ENCODE results near the gene ALPP. TPM values are rescaled to one million over a fixed set of nuclear protein-coding genes. Genes with fewer than 3 reads are reported as not detected.
"Not testable (repeated sequence)": the region's sequence is repeated elsewhere in the genome, so short reads cannot be mapped to it uniquely, and the experiment has no call there.

Gene ALPP
- total RNA-seq, 4 donors from 2014 or later = not detected

GRCh38 chr2:232376260-232376659 lies 2.3 kb upstream of the ALPP start:
- Histone ChIP-seq H3K36me3 (no peaks in the 10 kb centered on the region), H3K9me3 (no peaks in the 10 kb centered on the region), H3K27ac (no peak overlapping the region), H3K4me3 (replicated peaks in 1 of 3) (no peak overlapping the region), H3K4me1 (no peaks in the 10 kb centered on the region), H3K27me3 (no peaks in the 10 kb centered on the region)
- no peak for TF ChIP-seq POLR2A (IDR thresholded peaks at IDR 0.05)
- no peak for TF ChIP-seq CTCF (IDR thresholded peaks at IDR 0.05)
- WGBS, 2 donors = 73 to 92% methylated on average over 4 of the region's 4 CpGs
- intact Hi-C loops (cut with DNase I) = no loop called here
- DNase-seq = no peak

DNA sequence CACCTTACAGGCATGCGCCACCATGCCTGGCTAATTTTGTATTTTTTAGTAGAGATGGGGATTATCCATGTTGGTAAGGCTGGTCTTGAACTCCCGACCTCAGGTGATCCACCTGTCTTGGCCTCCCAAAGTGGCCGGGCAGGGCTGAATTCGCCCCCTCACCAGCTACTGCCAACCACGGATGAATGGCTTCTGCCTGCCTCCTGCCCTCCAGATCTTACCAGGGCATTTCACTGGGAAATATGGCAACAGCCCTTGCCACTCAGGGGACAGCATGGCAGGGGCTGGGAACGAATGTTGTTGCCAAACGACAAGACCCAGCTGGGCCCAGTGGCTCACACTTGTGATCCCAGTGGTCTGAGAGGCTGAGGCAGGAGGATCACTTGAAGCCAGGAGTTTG lies 1.8 kb upstream of the ALPP start:
- no peaks in the 10 kb centered on the region for H3K4me1 ChIP-seq
- no peak overlapping the region for H3K27ac ChIP-seq
- no peaks in the 10 kb centered on the region for H3K36me3 ChIP-seq
- H3K9me3 ChIP-seq = no peaks in the 10 kb centered on the region
- H3K4me3 ChIP-seq (replicated peaks in 1 of 3) = no peak overlapping the region
- intact Hi-C loops (cut with DNase I) = no loop called here
- no peak for DNase-seq
- H3K27me3 ChIP-seq = no peaks in the 10 kb centered on the region
- TF ChIP-seq POLR2A (IDR thresholded peaks at IDR 0.05) (no peak), CTCF (IDR thresholded peaks at IDR 0.05) (no peak)
- 87 to 91% methylated on average over 7 of the region's 7 CpGs for WGBS, 2 donors

DNA sequence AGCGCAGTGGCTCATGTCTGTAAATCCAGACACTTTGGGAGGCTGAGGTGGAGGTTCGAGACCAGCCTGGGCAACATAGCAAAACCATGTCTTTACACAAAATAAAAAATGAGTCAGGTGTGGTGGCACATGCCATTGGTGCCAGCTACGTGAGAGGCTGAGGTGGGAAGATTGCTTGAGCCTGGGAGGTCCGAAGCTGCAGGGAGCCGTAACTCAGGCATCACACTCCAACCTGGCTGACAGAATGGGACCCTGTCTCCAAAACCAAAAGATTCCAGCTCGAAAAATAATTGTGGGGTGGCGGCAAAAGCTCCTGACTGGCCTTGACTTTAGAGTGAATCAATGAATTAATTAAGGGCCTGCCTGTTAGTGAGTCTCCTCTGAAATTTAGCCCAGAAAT lies 1.2 kb upstream of the ALPP start:
- intact Hi-C loops (cut with DNase I) = no loop called here
- 87 to 96% methylated on average over 7 of the region's 7 CpGs for WGBS, 2 donors

GRCh38 chr2:232377841-232378734 lies 463 bp upstream of the ALPP start:
- H3K9me3 ChIP-seq = no peaks in the 10 kb centered on the region
- no peak overlapping the region for H3K27ac ChIP-seq
- intact Hi-C loops (cut with DNase I) = no loop called here
- DNase-seq = no peak
- H3K4me1 ChIP-seq = no peaks in the 10 kb centered on the region
- no peak for TF ChIP-seq CTCF (IDR thresholded peaks at IDR 0.05)
- TF ChIP-seq POLR2A (IDR thresholded peaks at IDR 0.05) = no peak
- no peaks in the 10 kb centered on the region for H3K27me3 ChIP-seq
- no peak overlapping the region for H3K4me3 ChIP-seq (replicated peaks in 1 of 3)
- H3K36me3 ChIP-seq = no peaks in the 10 kb centered on the region
- 85 to 87% methylated on average over 13 of the region's 17 CpGs for WGBS, 2 donors

More for the DNA sequence above, 1.2 kb upstream of the ALPP start:
- Histone ChIP-seq H3K4me1 (no peaks in the 10 kb centered on the region), H3K36me3 (no peaks in the 10 kb centered on the region), H3K9me3 (no peaks in the 10 kb centered on the region), H3K4me3 (replicated peaks in 1 of 3) (no peak overlapping the region), H3K27me3 (no peaks in the 10 kb centered on the region), H3K27ac (no peak overlapping the region)
- no peak for TF ChIP-seq CTCF (IDR thresholded peaks at IDR 0.05)
- no peak for TF ChIP-seq POLR2A (IDR thresholded peaks at IDR 0.05)
- DNase-seq = no peak

DNA sequence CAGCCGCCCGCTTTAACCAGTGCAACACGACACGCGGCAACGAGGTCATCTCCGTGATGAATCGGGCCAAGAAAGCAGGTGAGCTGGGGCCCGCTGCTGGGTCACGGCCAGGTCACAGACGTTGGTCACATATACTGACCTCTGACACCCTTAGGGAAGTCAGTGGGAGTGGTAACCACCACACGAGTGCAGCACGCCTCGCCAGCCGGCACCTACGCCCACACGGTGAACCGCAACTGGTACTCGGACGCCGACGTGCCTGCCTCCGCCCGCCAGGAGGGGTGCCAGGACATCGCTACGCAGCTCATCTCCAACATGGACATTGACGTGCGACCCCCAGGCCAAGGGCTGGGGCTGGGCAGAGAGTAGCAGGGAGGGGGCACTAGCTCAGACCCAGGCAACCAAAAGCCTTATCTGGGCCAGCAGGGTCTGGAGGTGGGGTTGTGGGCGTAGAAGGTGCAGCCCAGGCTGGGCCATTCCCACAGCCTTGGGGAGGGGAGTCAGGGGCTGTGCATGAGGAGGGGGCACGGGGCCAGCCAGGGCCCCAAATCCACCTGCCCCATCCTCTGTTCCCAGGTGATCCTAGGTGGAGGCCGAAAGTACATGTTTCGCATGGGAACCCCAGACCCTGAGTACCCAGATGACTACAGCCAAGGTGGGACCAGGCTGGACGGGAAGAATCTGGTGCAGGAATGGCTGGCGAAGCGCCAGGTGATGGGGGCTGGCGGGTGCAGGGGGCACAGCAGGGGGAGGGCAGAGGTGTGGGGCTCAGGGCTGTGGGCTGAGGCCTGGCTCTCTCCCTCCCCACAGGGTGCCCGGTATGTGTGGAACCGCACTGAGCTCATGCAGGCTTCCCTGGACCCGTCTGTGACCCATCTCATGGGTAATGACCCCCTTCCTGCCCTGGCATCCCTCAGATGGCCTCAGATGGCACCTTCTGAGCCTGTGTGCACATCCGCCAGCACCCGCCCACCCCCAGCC lies 1.3 kb downstream of the ALPP start:
- DNase-seq; H3K4me3 ChIP-seq (replicated peaks in 1 of 3); H3K9me3 ChIP-seq; H3K4me1 ChIP-seq; H3K36me3 ChIP-seq; H3K27ac ChIP-seq; intact Hi-C loops (cut with DNase I); H3K27me3 ChIP-seq: not testable (repeated sequence)
- WGBS, 2 donors = 87 to 92% methylated on average over 28 of the region's 41 CpGs

GRCh38 chr2:232381204-232382031 lies 2.9 kb downstream of the ALPP start:
- H3K9me3 ChIP-seq; intact Hi-C loops (cut with DNase I); H3K4me1 ChIP-seq; H3K27ac ChIP-seq; H3K36me3 ChIP-seq; H3K27me3 ChIP-seq; H3K4me3 ChIP-seq (replicated peaks in 1 of 3); DNase-seq: not testable (repeated sequence)
- 11 to 17% methylated on average over 13 to 35 of the region's 59 CpGs for WGBS, 2 donors
